Panc1 (cell line): ENCODE data around the gene PLP1. TPM values are rescaled to one million over a fixed set of nuclear protein-coding genes. Genes with fewer than 3 reads are reported as not detected.

Experiments used
- ATAC-seq: fragments of 200-7000 bp; cut with Tn5 transposase; 2 replicates; pipeline ENCODE4 v1.9.1; 2020; ENCODE audit warnings: mild to moderate bottlenecking, moderate library complexity
- BruUV-seq: library from RNA; stranded (reverse); fragments of 400-500 nt; replicated peaks from 2 replicates; lab custom pipeline; 2021; lab: Mats Ljungman, UMichigan
- CTCF ChIA-PET: fragments of 300-600 bp; sonication (Branson Sonifier 250); formaldehyde crosslinking; loops from one replicate; lab custom pipeline; 2022; ENCODE audit warnings: antibody characterized with exemption; lab: Charles Lee
- POLR2A ChIA-PET: fragments of 300-600 bp; sonication (Branson Sonifier 250); formaldehyde crosslinking; loops from one replicate; lab custom pipeline; 2022; ENCODE audit warnings: antibody characterized with exemption; lab: Charles Lee
- DNase-seq: peaks from one replicate; pipeline ENCODE4 v3.0.0-alpha.2; 2010; ENCODE audit warnings: low read depth, low spot score
- H3K27ac ChIP-seq: 2 replicates; pipeline ENCODE4 v1.5.1; 2011; ENCODE audit warnings: mild to moderate bottlenecking, low read length, inconsistent platforms
- H3K27me3 ChIP-seq: fragments of 200-500 bp; sonication (Bioruptor generic); 2 replicates; pipeline ENCODE4 v1.6.0; 2014; ENCODE audit warnings: low read length, inconsistent platforms; ENCODE audit not compliant: control insufficient read depth, insufficient read depth
- H3K36me3 ChIP-seq: fragments of 200-500 bp; sonication (Bioruptor generic); 2 replicates; pipeline ENCODE4 v1.5.1; 2014; ENCODE audit warnings: inconsistent platforms, mild to moderate bottlenecking, low read length, moderate library complexity; ENCODE audit not compliant: control insufficient read depth, insufficient read depth
- H3K4me1 ChIP-seq: 2 replicates; pipeline ENCODE4 v1.5.1; 2011; ENCODE audit warnings: inconsistent platforms, mild to moderate bottlenecking, low read length, moderate library complexity; ENCODE audit not compliant: control insufficient read depth, insufficient read depth
- H3K4me3 ChIP-seq, 2 experiments: 2 replicates each; pipeline ENCODE4 v1.5.1; 2011 to 2012; ENCODE audit warnings: low read depth in 2 of 2, low read length in 2 of 2, mild to moderate bottlenecking in 2 of 2, inconsistent platforms in 1 of 2, moderate library complexity in 1 of 2
- H3K9me3 ChIP-seq: fragments of 200-500 bp; sonication (Bioruptor generic); 2 replicates; pipeline ENCODE4 v1.5.1; 2014; ENCODE audit warnings: low read depth, mild to moderate bottlenecking, inconsistent platforms, low read length, moderate library complexity; ENCODE audit not compliant: control insufficient read depth, insufficient read depth
- CTCF ChIP-seq: fragments of 450-650 bp; IDR thresholded peaks from 2 replicates; pipeline ENCODE4 v1.5.1; 2017; ENCODE audit warnings: mild to moderate bottlenecking
- POLR2AphosphoS5 ChIP-seq: IDR thresholded peaks from 2 replicates; pipeline ENCODE4 v1.6.1; 2012; ENCODE audit warnings: mild to moderate bottlenecking, low read depth, low read length, moderate library complexity
- REST ChIP-seq, 2 experiments: IDR thresholded peaks; 2 replicates each; pipeline ENCODE4 v1.6.1; 2011 to 2012; ENCODE audit warnings: low read depth in 2 of 2, control low read depth in 1 of 2, low read length in 1 of 2, mild to moderate bottlenecking in 1 of 2, moderate library complexity in 1 of 2; ENCODE audit not compliant: insufficient read depth in 1 of 2
- SIN3A ChIP-seq: IDR thresholded peaks from 2 replicates; pipeline ENCODE4 v1.6.1; 2012; ENCODE audit warnings: low read depth, mild to moderate bottlenecking, low read length, moderate library complexity, borderline replicate concordance; ENCODE audit not compliant: insufficient read depth
- TCF7L2 ChIP-seq: IDR thresholded peaks from 2 replicates; pipeline ENCODE4 v1.6.1; 2011; ENCODE audit warnings: mild to moderate bottlenecking, low read depth, low read length, inconsistent platforms
- in situ Hi-C: cut with HindIII; loops from 2 replicates; pipeline ENCODE4 v1.10.0; 2016; ENCODE audit warnings: low sequenced_read_pairs, low pct_unique_long_range_greater_than_20kb
- intact Hi-C: fragments of 100-400 bp; cut with micrococcal nuclease; formaldehyde crosslinking; loops from one replicate; pipeline ENCODE4 v1.10.0; 2022; ENCODE audit not compliant: unreplicated experiment
- total RNA-seq: library from RNA; stranded (reverse); gene quantifications from one replicate; pipeline ENCODE4 v1.2.1, GENCODE V29; 2021; ENCODE audit not compliant: unreplicated experiment

The PLP1 gene
- total RNA-seq, 1 experiment from 2014 or later = 0.13 TPM

GRCh38 chrX:103734125-103734760 lies 42.4 kb upstream of the PLP1 start:
- ChIA-PET POLR2A (no interaction called here), CTCF (no interaction called here)
- Histone ChIP-seq H3K27me3 (peaks cover 9% of the 10 kb centered on the region), H3K4me3 (no peak overlapping the region), H3K27ac (no peak overlapping the region), H3K36me3 (no peaks in the 10 kb centered on the region), H3K9me3 (no peaks in the 10 kb centered on the region), H3K4me1 (no peaks in the 10 kb centered on the region)
- no TSS peak for BruUV-seq
- no peak for TF ChIP-seq CTCF
- no peak for TF ChIP-seq POLR2AphosphoS5
- TF ChIP-seq REST (IDR thresholded peaks at IDR 0.05; ENCODE audit: insufficient read depth in 1 of 2, low read depth in 2 of 2, low read length in 1 of 2) = no peak
- no peak for ATAC-seq
- DNase-seq = no peak
- intact Hi-C loops = no loop called here
- in situ Hi-C loops = no loop called here

GRCh38 chrX:103737696-103738095 lies 38.9 kb upstream of the PLP1 start:
- Histone ChIP-seq H3K4me1 (no peaks in the 10 kb centered on the region), H3K4me3 (no peak overlapping the region), H3K9me3 (no peaks in the 10 kb centered on the region), H3K36me3 (no peaks in the 10 kb centered on the region), H3K27ac (no peak overlapping the region), H3K27me3 (peaks cover 5% of the 10 kb centered on the region)
- in situ Hi-C loops = no loop called here
- no peak for TF ChIP-seq POLR2AphosphoS5
- TF ChIP-seq SIN3A = no peak
- TF ChIP-seq CTCF = no peak
- TF ChIP-seq REST (IDR thresholded peaks at IDR 0.05; ENCODE audit: insufficient read depth in 1 of 2, low read depth in 2 of 2, low read length in 1 of 2) = no peak
- TF ChIP-seq TCF7L2 = no peak
- intact Hi-C loops = no loop called here
- POLR2A ChIA-PET = no interaction called here
- no TSS peak for BruUV-seq
- CTCF ChIA-PET = no interaction called here
- ATAC-seq = no peak
- no peak for DNase-seq
